Neutrophil (primary cell): Measurements from ENCODE around the gene ATP1A3.
"Not testable (repeated sequence)": the region's sequence is repeated elsewhere in the genome, so short reads cannot be mapped to it uniquely, and the experiment has no call there.

Source experiments
- H3K27ac ChIP-seq: fragments of 200-600 bp; sonication (generic); 2 replicates; pipeline ENCODE4 v1.5.1; 2016; ENCODE audit warnings: mild to moderate bottlenecking, moderate library complexity
- H3K27me3 ChIP-seq: fragments of 200-600 bp; sonication (generic); 2 replicates; pipeline ENCODE4 v1.6.0; 2016; ENCODE audit warnings: mild to moderate bottlenecking
- H3K36me3 ChIP-seq: fragments of 200-600 bp; sonication (generic); 2 replicates; pipeline ENCODE4 v1.5.1; 2017
- H3K4me1 ChIP-seq, 2 experiments: fragments of 200-600 bp in 1 of 2; sonication (generic) in 1 of 2; 1 replicate in 1 of 2; 2 replicates in 1 of 2; pipeline versions ENCODE4 v1.5.1 to v1.6.1; 2013 to 2016; ENCODE audit warnings: low read depth in 1 of 2, low read length in 1 of 2, mild to moderate bottlenecking in 1 of 2, moderate library complexity in 1 of 2; ENCODE audit not compliant: control insufficient read depth in 1 of 2, insufficient read depth in 1 of 2
- H3K4me3 ChIP-seq, 2 experiments: fragments of 200-600 bp in 1 of 2; sonication (generic) in 1 of 2; 1 replicate in 1 of 2; 2 replicates in 1 of 2; pipeline ENCODE4 v1.5.1; 2013 to 2016; ENCODE audit warnings: low read depth in 1 of 2, low read length in 1 of 2, mild to moderate bottlenecking in 1 of 2, moderate library complexity in 1 of 2
- H3K9me3 ChIP-seq: fragments of 200-600 bp; sonication (generic); 2 replicates; pipeline ENCODE4 v1.5.1; 2016
- TF ChIP-seq, protein P1 (sequence below): fragments of 200-600 bp; sonication (generic); IDR thresholded peaks from 2 replicates; pipeline ENCODE4 v1.5.1; 2016; ENCODE audit warnings: antibody characterized with exemption

ATP1A3 gene

GRCh38 chr19:41997121-41997850 is 3.3 kb upstream of the ATP1A3 start:
- Histone ChIP-seq H3K9me3 (no peaks in the 10 kb centered on the region), H3K36me3 (no peaks in the 10 kb centered on the region), H3K27me3 (peaks cover 95% of the 10 kb centered on the region), H3K4me1 (peaks cover 3 to 12% of the 10 kb centered on the region in 2 experiments), H3K4me3 (no peak overlapping the region), H3K27ac (no peak overlapping the region)
- TF ChIP-seq, protein P1, sequence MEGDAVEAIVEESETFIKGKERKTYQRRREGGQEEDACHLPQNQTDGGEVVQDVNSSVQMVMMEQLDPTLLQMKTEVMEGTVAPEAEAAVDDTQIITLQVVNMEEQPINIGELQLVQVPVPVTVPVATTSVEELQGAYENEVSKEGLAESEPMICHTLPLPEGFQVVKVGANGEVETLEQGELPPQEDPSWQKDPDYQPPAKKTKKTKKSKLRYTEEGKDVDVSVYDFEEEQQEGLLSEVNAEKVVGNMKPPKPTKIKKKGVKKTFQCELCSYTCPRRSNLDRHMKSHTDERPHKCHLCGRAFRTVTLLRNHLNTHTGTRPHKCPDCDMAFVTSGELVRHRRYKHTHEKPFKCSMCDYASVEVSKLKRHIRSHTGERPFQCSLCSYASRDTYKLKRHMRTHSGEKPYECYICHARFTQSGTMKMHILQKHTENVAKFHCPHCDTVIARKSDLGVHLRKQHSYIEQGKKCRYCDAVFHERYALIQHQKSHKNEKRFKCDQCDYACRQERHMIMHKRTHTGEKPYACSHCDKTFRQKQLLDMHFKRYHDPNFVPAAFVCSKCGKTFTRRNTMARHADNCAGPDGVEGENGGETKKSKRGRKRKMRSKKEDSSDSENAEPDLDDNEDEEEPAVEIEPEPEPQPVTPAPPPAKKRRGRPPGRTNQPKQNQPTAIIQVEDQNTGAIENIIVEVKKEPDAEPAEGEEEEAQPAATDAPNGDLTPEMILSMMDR: no peak

DNA sequence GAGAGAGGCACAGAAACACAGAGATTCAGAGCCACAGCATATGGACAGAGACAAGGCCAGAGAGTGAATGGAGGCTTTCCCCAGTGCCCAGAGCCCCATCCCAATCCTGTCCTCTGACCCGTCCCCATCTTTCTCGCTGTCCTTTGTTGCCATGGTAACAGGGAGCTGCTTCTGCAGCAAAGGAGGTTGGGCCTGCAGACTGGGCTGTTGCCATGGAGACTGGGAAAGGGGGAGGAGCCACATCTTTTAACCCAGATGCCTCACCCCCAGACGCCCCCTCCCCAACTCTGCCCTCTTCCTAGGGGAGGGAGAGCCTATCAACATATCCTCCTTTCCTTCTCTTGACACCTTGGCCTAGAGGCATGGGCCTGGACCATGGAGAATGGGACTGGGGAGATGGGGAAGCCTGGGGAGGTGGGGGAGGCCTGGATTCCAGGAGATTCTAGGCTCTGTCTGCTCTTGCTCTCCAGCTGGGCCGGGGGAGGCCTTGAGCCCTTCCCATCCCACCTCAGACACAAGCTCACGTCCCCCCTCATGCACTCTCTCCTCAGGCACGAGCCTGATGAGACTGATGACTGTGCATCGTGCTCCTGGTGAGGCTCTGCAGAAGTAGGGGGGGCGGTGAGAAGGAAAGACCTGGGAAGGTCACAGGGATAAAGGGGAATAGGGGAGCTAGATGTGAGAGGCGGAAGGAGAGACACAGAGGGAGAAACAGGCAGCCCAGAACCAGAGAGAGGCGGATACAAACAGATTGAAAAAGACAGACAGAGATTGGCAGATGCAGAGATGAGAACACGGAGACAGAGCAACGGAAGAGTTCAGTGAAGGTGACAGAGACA is 2.1 kb upstream of the ATP1A3 start:
- no peaks in the 10 kb centered on the region for H3K36me3 ChIP-seq
- H3K9me3 ChIP-seq: no peaks in the 10 kb centered on the region
- peaks cover 3 to 12% of the 10 kb centered on the region in 2 experiments for H3K4me1 ChIP-seq
- TF ChIP-seq, protein P1: no peak
- H3K4me3 ChIP-seq: no peak overlapping the region
- H3K27ac ChIP-seq: no peak overlapping the region
- peaks cover 100% of the 10 kb centered on the region for H3K27me3 ChIP-seq

GRCh38 chr19:41994994-41995958 is 1.2 kb upstream of the ATP1A3 start:
- Histone ChIP-seq H3K27ac (no peak overlapping the region), H3K9me3 (no peaks in the 10 kb centered on the region), H3K27me3 (peaks cover 99% of the 10 kb centered on the region), H3K36me3 (no peaks in the 10 kb centered on the region), H3K4me3 (no peak overlapping the region), H3K4me1 (peaks cover 3 to 12% of the 10 kb centered on the region in 2 experiments)
- TF ChIP-seq, protein P1: no peak

DNA sequence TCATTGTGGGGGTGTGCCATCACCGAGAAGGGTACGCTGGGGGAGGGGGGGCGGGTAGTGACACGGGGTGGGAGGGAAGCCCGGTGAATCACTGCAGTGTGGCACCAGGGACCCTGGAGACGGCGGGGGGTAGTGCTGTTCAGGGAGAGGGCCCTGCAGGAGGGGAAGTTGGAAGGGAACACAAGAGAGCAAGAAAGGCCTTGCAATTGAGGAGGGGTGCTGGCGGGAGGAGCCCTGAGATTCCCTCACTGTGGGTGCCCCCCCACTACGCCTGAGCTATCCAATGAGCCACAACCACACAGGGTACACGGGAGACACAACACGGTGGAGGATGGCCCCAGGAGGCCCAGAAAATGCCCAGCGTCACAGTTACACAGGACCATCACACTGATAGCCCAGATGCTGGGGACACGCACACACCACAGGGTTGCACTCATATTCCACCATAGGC is 516 bp upstream of the ATP1A3 start:
- peak overlapping the region in 1 of 2 experiments; percentile 56 for H3K4me3 ChIP-seq
- TF ChIP-seq, protein P1: no peak
- H3K27me3 ChIP-seq: peaks cover 91% of the 10 kb centered on the region

DNA sequence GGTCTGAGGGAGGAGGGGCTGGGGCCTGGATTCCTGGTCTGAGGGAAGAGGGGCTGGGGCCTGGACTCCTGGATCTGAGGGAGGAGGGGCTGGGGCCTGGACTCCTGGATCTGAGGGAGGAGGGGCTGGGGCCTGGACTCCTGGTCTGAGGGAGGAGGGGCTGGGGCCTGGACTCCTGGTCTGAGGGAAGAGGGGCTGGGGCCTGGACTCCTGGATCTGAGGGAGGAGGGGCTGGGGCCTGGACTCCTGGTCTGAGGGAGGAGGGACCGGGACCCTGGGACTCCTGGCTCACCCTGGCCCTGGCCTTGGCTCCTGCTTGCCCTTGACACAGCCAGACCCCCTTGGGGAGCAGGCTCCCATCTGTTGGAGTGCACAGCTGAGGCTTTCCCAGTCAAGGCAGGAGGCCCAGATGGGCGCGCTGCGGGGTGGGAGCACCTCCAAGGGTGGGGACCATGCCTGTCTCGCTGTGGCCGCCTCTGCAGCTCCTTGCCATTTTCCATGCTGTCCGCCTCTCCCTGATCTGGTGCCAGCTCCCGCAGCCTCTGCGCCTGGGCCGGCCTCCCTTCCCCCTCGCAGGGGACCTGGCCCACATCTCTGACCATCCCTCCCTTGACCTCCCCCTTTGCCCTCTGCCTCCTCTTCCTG is 2.0 kb downstream of the ATP1A3 start:
- peaks cover 66% of the 10 kb centered on the region for H3K27me3 ChIP-seq
- H3K4me3 ChIP-seq, H3K4me1 ChIP-seq, H3K9me3 ChIP-seq, H3K36me3 ChIP-seq, H3K27ac ChIP-seq: not testable (repeated sequence)

More for the DNA sequence above, 516 bp upstream of the ATP1A3 start:
- Histone ChIP-seq H3K4me1 (peaks cover 3 to 12% of the 10 kb centered on the region in 2 experiments), H3K36me3 (no peaks in the 10 kb centered on the region), H3K27ac (no peak overlapping the region), H3K9me3 (no peaks in the 10 kb centered on the region)
